Measurements from ENCODE around the gene POU6F2.
"Not testable (repeated sequence)": the region's sequence is repeated elsewhere in the genome, so short reads cannot be mapped to it uniquely, and the experiment has no call there.

The POU6F2 gene

GRCh38 chr7:39374436-39375040 lies 396.8 kb downstream of the POU6F2 start:
- DNase-seq, result no peak
- H3K4me1 Mint-ChIP-seq, result no peaks in the 10 kb centered on the region
- no peaks in the 10 kb centered on the region for H3K36me3 Mint-ChIP-seq (ENCODE audit: low read depth)
- peaks cover 4% of the 10 kb centered on the region for H3K27me3 Mint-ChIP-seq
- no peak for ATAC-seq
- no peak overlapping the region for H3K4me3 Mint-ChIP-seq
- no peak overlapping the region for H3K27ac Mint-ChIP-seq
- peaks cover 4% of the 10 kb centered on the region for H3K9me3 Mint-ChIP-seq

DNA sequence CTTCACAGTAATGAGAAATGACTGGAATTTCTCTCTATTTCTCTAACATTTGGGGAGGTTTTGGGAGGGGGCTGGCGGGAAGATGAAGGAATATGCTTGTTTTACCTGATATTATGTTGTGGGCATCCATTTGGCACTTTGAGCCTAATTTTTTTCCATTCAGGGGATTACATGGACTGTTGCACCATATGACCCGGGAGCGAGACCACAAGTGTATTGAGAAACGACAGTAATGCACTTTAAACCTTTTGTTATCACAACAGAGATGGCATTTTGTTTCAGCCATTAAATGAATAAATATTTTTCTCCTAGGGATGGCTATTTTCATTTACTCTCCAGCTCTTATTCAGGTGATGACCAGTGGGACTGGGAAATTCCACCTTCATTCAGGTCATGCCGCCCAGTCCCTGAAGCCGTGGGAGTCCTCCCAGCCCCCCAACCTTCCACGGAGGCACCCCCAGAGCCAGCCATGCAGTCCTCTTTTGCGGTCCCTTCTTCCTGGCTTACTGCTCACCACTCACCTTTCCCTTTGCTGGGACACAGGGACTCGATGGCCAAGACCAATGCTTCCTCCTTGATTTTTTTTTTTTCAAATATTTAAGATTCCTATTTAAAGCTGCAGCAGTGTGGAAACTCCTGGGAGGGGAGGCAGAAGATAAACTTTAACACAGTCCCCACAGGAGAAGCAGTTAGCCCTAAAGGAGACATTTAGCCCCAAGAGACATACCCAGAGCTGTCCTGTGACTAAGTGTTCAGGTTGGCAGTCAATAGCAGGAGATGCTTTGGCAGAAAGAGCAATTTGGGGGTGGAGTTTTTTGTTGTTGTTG lies 397.6 kb downstream of the POU6F2 start:
- Mint-ChIP-seq H3K9me3 (peaks cover under 1% of the 10 kb centered on the region), H3K27me3 (peaks cover 4% of the 10 kb centered on the region), H3K4me3 (no peak overlapping the region), H3K36me3 (ENCODE audit: low read depth) (no peaks in the 10 kb centered on the region), H3K4me1 (no peaks in the 10 kb centered on the region), H3K27ac (no peak overlapping the region)
- DNase-seq (no peak), ATAC-seq (no peak)

DNA sequence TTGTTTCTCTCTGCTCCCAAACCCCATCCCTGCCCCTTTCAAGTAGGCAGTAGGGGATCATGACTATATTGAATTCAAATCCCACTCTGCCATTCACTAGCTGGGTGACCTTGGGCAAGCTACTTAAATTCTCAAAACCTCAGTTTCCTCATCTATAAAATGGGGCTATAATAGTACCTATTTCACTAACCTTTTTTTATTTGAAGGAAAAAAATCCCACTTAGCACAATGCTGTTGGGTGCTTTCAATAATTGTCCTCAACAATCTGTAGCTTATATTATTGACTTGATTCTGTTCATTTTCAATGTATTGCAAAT lies 398.1 kb downstream of the POU6F2 start:
- Mint-ChIP-seq H3K9me3 (no peaks in the 10 kb centered on the region), H3K27me3 (peaks cover 4% of the 10 kb centered on the region)
- no peak for DNase-seq

DNA sequence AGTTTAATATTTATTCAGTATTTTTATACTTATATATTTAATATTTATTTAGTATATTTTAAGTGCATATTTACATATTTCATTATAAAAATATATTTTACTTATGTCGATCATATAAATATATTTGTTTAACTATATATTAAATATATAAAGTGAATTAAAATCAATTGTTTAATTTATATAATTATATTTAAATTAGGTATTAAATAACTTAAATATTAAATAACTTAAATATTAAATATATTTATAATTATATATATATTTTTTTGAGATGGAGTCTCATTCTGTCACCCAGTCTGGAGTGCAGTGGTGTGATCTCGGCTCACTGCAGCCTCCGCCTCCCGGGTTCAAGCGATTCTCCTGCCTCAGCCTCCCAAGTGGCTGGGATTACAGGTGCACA lies 399.2 kb downstream of the POU6F2 start:
- not testable (repeated sequence) for H3K27ac Mint-ChIP-seq; H3K4me3 Mint-ChIP-seq; DNase-seq; H3K9me3 Mint-ChIP-seq; H3K27me3 Mint-ChIP-seq; ATAC-seq; H3K4me1 Mint-ChIP-seq; H3K36me3 Mint-ChIP-seq (ENCODE audit: low read depth)

More for the DNA sequence above, 398.1 kb downstream of the POU6F2 start:
- ATAC-seq, result no peak
- Mint-ChIP-seq H3K4me3 (no peak overlapping the region), H3K4me1 (no peaks in the 10 kb centered on the region), H3K27ac (no peak overlapping the region), H3K36me3 (ENCODE audit: low read depth) (no peaks in the 10 kb centered on the region)

DNA sequence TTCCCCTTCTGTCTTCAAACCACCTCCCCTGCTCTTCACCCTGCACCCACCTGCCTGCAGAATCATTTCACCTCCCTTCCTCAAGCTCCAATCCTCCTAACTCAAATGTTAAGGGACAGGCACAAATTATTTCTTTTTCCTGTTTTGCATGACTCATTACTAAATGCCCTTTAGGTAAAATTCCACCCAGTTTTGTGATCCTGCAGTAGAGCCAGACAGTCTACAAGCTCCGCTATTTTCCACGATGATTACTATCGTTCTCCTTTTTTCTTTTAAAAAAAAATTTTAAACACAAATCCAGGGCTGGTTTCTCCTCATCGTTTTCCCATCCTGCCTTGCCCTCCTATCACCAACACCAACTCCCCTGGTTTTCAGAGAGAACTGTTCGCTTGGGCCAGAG lies 401.7 kb downstream of the POU6F2 start:
- Mint-ChIP-seq H3K4me1 (no peaks in the 10 kb centered on the region), H3K27me3 (peaks cover 8% of the 10 kb centered on the region), H3K9me3 (no peaks in the 10 kb centered on the region), H3K4me3 (no peak overlapping the region), H3K27ac (no peak overlapping the region), H3K36me3 (ENCODE audit: low read depth) (no peaks in the 10 kb centered on the region)
- no peak for DNase-seq
- ATAC-seq, result no peak

GRCh38 chr7:39383136-39383535 lies 405.4 kb downstream of the POU6F2 start:
- no peaks in the 10 kb centered on the region for H3K4me1 Mint-ChIP-seq
- H3K36me3 Mint-ChIP-seq (ENCODE audit: low read depth), result no peaks in the 10 kb centered on the region
- DNase-seq (no peak), ATAC-seq (no peak)
- no peak overlapping the region for H3K4me3 Mint-ChIP-seq
- H3K9me3 Mint-ChIP-seq, result no peaks in the 10 kb centered on the region
- H3K27ac Mint-ChIP-seq, result no peak overlapping the region
- peaks cover 13% of the 10 kb centered on the region for H3K27me3 Mint-ChIP-seq

DNA sequence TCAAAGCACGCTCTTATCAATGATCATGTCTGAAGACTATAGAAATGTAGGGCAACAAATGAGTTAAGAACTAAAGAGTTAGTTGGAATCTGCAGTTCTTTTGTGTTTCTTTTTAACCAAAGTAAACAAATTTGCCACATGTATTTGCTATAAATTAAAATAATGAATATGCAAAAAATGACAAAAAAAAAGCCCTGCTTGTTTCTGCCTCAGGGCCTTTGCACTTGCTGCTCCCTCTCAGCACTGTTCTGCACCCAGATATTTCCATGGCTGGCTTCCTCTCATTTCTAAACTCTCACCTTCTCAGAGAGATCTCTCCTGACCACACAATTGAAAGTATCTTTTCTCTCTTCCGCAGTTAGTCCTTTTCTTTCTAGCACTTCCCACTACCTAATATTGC lies 406.7 kb downstream of the POU6F2 start:
- no peak overlapping the region for H3K4me3 Mint-ChIP-seq
- DNase-seq (no peak), ATAC-seq (no peak)
- peaks cover 14% of the 10 kb centered on the region for H3K27me3 Mint-ChIP-seq
- H3K27ac Mint-ChIP-seq, result no peak overlapping the region
- no peaks in the 10 kb centered on the region for H3K9me3 Mint-ChIP-seq
- H3K36me3 Mint-ChIP-seq (ENCODE audit: low read depth), result no peaks in the 10 kb centered on the region
- no peaks in the 10 kb centered on the region for H3K4me1 Mint-ChIP-seq

- no peaks in the 10 kb centered on the region for H3K9me3 Mint-ChIP-seq
- H3K4me1 Mint-ChIP-seq, result no peaks in the 10 kb centered on the region
- no peak for DNase-seq
- ATAC-seq, result no peak
- peaks cover 14% of the 10 kb centered on the region for H3K27me3 Mint-ChIP-seq
- H3K4me3 Mint-ChIP-seq, result no peak overlapping the region
- no peaks in the 10 kb centered on the region for H3K36me3 Mint-ChIP-seq (ENCODE audit: low read depth)
- H3K27ac Mint-ChIP-seq, result no peak overlapping the region
Measured at GRCh38 chr7:39386718-39387117, 409.0 kb downstream of the POU6F2 start.

GRCh38 chr7:39392151-39392550 lies 414.4 kb downstream of the POU6F2 start:
- Mint-ChIP-seq H3K4me1 (no peaks in the 10 kb centered on the region), H3K27ac (no peak overlapping the region), H3K36me3 (ENCODE audit: low read depth) (no peaks in the 10 kb centered on the region), H3K4me3 (no peak overlapping the region), H3K9me3 (no peaks in the 10 kb centered on the region), H3K27me3 (peaks cover 19% of the 10 kb centered on the region)
- ATAC-seq (no peak), DNase-seq (no peak)

DNA sequence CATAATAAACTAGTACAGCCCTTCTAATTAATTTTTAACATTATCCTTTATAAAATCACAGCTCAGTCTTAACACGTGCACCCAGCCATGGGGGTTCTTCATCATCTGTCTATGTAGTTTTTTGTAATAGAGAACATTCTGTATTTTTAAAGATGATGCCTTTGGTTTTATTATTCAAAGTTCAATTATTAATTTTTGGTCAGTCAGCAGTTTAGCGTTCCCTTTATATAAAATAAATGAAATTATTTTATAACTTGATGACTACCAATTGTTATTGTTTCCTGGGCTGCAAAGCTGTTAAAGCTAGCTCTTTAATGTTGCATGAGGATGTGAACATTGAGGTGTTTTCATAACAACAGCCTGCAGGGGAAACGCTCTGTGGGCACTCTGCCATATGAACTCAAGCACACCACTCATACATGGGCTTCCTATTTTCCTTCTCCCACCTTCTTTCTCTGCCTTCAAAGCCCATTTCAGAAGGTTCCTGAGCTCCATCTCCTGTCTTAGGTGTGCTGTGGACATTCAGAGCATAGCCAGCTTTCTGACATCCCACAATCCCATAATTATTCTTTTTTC lies 416.5 kb downstream of the POU6F2 start:
- ATAC-seq, result no peak
- DNase-seq, result no peak
- Mint-ChIP-seq H3K27ac (no peak overlapping the region), H3K4me3 (no peak overlapping the region), H3K4me1 (no peaks in the 10 kb centered on the region), H3K27me3 (peaks cover 13% of the 10 kb centered on the region), H3K9me3 (no peaks in the 10 kb centered on the region), H3K36me3 (ENCODE audit: low read depth) (no peaks in the 10 kb centered on the region)

GRCh38 chr7:39399458-39399857 lies 421.7 kb downstream of the POU6F2 start:
- Mint-ChIP-seq H3K4me3 (no peak overlapping the region), H3K4me1 (no peaks in the 10 kb centered on the region), H3K27me3 (peaks cover 12% of the 10 kb centered on the region), H3K9me3 (no peaks in the 10 kb centered on the region), H3K36me3 (ENCODE audit: low read depth) (no peaks in the 10 kb centered on the region), H3K27ac (no peak overlapping the region)
- no peak for ATAC-seq
- no peak for DNase-seq

DNA sequence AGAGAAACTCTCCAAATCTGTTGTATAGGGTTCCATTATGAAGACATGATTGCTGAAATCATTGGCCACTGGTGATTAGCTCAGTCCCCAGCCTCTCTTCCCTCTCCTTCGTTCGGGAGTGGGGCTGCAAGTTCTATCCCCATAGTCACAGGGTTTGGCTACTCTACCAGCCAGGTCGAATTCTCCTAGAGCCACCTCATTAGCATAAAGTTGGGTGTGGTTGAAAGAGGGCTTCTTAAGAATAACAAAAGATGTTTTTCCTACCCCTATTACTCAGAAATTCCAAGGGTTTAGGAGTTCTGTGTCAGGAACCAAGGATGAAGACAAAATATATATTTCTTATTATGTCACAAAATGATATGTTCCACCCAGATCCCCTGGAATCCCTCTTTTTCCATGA lies 422.3 kb downstream of the POU6F2 start:
- peaks cover 6% of the 10 kb centered on the region for H3K27me3 Mint-ChIP-seq
- ATAC-seq, result no peak
- no peak for DNase-seq
- no peaks in the 10 kb centered on the region for H3K36me3 Mint-ChIP-seq (ENCODE audit: low read depth)
- no peak overlapping the region for H3K27ac Mint-ChIP-seq
- no peaks in the 10 kb centered on the region for H3K9me3 Mint-ChIP-seq
- no peaks in the 10 kb centered on the region for H3K4me1 Mint-ChIP-seq
- no peak overlapping the region for H3K4me3 Mint-ChIP-seq

DNA sequence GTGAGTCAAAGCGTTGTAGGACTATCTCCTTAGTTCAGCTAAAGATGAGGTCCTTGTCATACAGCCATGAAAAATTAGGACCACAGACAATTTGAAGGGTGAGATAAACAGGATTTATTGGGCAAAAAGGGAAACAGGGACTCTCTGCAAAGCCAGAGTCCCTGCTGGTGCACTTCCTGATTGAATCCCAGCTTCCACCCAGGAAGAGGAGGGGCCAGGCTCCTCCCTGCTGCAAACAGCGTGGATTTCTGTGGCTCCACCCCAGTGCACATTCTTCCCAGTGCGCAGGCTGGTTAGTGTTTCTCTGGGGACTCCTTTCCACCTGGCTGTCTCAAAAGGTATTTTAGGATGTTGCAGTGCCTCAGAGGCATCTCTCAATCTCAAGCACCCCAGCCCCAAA lies 423.1 kb downstream of the POU6F2 start:
- ATAC-seq, result no peak
- Mint-ChIP-seq H3K36me3 (ENCODE audit: low read depth) (no peaks in the 10 kb centered on the region), H3K9me3 (no peaks in the 10 kb centered on the region), H3K27me3 (peaks cover 3% of the 10 kb centered on the region), H3K27ac (no peak overlapping the region), H3K4me1 (no peaks in the 10 kb centered on the region), H3K4me3 (no peak overlapping the region)
- DNase-seq, result no peak

GRCh38 chr7:39402034-39402433 lies 424.3 kb downstream of the POU6F2 start:
- ATAC-seq (no peak), DNase-seq (no peak)
- Mint-ChIP-seq H3K27me3 (peaks cover 7% of the 10 kb centered on the region), H3K4me3 (no peak overlapping the region), H3K4me1 (no peaks in the 10 kb centered on the region), H3K36me3 (ENCODE audit: low read depth) (no peaks in the 10 kb centered on the region), H3K9me3 (no peaks in the 10 kb centered on the region), H3K27ac (no peak overlapping the region)

GRCh38 chr7:39404907-39405306 lies 427.2 kb downstream of the POU6F2 start:
- peaks cover 7% of the 10 kb centered on the region for H3K27me3 Mint-ChIP-seq

More at GRCh38 chr7:39404907-39405306, 427.2 kb downstream of the POU6F2 start:
- H3K36me3 Mint-ChIP-seq (ENCODE audit: low read depth), result no peaks in the 10 kb centered on the region
- ATAC-seq (no peak), DNase-seq (no peak)
- H3K4me3 Mint-ChIP-seq, result no peak overlapping the region
- no peaks in the 10 kb centered on the region for H3K9me3 Mint-ChIP-seq
- no peaks in the 10 kb centered on the region for H3K4me1 Mint-ChIP-seq
- H3K27ac Mint-ChIP-seq, result no peak overlapping the region
